GM19395 (cell line): ENCODE measurements around the gene BMP4.
A peak's percentile ranks its signal among the peaks of the same experiment; 100 is the strongest.
"Not testable (repeated sequence)": the region's sequence is repeated elsewhere in the genome, so short reads cannot be mapped to it uniquely, and the experiment has no call there.

Experiments used
- ATAC-seq: cut with Tn5 transposase; IDR thresholded peaks from one replicate; pipeline ENCODE4 v1.9.1; 2021; ENCODE audit warnings: mild to moderate bottlenecking, moderate library complexity; ENCODE audit not compliant: unreplicated experiment

Gene BMP4

DNA sequence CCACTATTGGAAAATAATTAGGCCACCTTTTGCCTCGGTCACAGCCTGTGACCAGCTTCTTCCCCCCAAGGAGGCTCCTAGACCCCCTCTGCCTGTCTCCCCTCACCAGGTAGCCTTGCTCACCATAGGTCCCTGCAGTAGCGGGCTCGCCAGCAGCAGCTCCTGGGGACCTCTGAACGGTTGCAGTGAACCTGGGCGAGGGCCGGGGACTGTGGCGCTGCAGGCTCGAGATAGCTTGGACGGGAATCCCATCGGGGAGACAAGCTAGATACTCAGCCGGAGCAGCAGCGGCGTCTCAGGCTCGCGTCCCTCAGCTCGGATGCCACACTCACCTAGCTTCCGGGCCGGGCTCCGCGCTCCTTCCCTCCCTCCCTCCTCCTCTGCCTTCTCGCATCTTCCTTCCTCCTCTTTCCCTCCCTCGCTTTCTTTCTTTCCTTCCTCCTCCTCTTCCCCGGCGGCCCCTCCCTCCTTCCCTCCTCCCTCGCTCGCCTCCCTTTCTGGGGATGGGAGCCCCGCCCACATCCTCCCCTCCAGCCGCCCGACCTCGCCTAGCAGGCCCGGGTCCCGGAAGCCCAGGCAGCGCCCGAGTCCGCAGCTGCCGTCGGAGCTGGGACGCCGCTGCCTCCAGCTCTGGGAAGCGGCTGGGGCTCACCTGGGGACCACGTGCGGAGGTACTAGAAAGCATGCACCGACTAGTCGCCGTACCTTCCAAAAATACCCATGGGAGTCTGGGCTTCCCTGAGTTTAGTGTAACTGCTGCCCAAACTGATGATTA lies at the start of gene BMP4:
BMP4 (minus strand) TSS at position 399 of the 775 bp plus-strand sequence. CDS start 4,603 bp downstream, outside the sequence.
- ATAC-seq, result peak; percentile 48

DNA sequence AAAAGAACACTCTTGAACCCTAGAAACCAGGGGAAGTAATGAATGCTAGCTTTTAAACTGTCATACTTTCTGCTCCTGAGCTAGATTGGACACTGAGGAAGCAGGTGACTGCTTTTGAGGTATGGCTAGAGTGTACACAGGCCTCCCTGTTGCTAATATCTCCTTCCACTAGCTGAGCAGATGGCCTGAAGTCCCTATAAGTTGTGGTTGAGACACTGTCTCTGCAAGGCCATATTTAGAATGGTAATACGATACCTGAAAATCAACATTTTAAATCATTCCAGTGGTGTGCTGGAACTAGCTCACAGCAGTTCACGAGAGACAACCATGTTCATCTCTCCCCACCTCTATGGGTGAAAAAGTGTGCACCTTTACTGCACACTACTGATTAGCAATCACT lies 46.4 kb upstream of the BMP4 start:
- no peak for ATAC-seq

DNA sequence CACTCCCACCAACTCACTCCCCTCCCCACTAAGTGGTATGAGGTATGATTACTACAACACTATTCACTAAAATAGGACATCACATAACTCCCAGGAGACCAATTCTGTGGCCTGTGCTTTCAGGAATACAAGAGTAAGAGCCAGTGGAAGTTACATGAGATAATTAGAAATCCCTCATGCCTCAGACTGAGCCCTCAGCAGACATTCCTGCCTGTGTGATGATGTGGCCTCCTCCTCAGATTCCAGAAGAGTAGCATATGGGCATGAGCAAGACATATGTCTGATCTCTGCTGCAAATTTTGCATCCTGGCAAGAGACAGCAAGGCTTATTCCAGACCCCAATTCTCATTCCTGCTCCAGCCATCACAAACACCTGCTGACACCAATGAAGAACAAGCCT lies 46.0 kb upstream of the BMP4 start:
- ATAC-seq, result no peak

DNA sequence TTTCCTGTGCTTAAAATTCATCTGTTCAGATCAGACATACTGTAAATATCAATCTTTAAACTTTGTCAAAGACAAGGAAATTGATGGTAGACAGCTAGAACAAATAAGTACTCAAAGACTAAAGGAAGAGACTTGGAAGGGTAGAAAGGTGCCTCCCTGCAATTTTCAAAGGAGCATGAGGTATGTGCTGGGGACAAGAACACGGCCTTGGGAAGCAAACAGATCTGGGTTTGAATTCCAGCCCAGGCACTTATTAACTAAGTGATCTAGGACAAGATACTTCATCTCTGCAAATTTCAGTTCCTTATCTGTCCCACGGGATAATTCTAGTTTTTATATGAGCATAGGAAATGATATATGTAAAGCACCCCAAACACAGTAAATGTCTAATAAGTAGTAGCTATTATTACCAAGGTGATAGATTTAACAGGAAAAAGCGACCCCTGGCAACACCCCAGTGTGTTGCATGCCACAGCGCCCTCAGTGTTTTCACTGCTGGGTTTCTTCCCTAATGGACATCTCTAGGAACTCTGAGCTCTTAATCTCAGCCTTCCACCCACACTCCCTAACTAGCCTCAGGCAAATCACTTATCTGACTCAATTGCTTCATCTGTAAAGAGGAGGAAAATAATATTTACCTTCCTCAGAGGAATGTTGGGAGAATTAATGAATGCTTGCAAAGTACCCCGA lies 44.7 kb upstream of the BMP4 start:
- no peak for ATAC-seq

DNA sequence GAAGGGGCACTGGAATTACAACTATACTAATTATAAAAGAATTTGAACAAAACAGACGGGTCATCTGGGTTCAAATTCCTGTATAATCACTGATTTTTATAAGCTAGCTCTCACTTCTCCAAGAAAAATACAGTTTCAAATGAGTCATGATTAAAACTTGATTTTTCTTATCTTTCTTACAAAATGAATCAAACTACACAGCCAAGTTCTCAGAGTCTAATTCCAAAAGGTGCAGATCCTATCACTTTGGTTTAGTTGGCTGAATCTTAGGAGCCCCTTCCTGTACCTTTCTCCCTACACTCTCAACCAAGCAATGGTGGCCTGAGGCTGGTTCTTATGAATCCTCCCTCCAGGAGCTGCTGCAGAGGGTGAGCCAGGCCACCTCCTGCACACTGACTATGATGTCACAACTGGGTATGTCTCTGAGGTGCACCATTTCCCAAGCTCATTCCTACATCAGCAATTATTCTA lies 43.8 kb upstream of the BMP4 start:
- ATAC-seq, result no peak

DNA sequence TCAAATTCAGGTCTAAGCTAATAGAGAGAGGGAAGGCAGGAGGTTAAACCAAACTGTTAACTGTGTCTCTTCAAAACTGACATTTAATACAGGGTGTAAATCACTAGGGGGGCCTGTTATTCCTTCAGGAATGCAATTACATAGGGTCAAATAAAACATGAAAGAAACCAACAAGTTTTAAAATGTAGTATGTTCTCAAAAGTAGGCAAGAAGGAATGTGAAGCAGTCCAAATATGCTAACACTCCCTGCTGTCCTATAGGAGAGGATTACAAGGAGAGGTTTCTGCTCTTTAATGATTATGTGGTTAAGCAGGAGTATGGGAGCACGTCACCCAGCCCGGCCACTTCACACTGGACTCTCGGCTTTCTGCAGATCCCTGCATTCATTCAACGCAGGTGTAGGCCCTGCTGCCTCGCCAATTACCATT lies 42.5 kb upstream of the BMP4 start:
- no peak for ATAC-seq

DNA sequence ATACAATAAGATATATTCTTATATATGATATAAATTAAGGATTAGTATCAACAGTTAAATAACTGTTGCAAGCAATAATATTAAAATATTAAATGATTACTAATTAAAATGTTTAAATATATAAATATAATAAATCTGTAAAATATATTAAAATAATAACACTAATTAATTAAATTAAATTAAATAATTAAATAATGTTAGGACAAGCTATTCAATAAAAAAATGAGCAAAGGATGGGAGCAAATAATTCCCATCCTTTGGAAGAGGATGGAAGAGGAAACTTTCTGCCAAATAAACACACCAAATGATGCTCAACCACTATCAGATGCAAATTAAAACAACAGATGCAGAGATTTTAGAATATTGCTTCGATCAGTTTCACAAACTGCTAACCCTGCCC lies 39.4 kb upstream of the BMP4 start:
- ATAC-seq, result no peak

DNA sequence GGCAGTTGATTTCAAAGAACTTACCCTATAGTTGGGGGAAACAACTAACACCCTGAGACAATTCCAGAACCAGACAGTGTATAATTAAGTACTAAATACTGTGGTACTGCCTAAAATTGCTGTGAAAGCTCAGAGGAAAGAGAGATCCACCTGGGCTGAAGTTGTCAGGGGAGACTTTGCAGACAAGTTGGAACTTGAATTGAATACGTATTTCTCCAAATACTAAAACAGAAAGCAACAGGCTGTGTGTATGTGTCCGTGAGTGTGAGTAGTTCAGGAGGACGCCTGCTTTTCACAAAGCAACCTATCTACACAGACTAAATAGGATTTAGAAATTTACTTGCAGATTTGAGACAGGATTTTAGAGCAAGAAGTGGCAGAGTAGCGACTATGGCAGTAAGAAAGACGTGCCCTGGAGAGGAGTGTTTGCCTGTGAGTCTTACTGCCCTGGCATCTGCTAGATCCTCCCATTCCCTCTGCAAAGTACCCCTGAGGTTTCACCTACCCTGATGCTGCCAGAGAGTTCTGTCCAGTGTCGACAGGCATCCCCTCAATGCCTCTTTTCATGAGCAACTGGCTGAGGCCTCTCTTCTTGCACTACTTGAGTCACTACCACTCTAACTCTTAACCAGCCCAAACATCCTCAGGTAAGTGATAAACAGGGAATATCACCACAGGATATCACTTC lies 37.4 kb upstream of the BMP4 start:
- ATAC-seq, result no peak

DNA sequence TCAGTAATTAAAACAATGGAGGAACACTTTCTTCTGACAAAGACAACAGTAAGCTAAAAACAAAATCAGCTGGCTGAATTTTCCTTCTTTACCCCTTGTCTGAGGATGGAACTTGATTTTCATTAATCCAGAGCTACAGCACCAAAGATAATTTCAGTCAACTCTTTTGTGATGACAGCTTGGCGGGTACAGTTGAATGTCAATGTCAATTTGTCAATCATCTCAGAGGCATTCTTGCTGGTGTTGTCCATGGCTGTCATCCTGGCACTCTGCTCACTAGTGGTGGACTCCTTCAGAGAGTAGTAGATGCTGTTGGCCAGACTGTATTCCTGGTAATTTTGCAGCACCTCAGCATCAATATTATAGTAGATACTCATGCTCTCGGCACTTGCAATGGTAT lies 34.4 kb upstream of the BMP4 start:
- no peak for ATAC-seq

DNA sequence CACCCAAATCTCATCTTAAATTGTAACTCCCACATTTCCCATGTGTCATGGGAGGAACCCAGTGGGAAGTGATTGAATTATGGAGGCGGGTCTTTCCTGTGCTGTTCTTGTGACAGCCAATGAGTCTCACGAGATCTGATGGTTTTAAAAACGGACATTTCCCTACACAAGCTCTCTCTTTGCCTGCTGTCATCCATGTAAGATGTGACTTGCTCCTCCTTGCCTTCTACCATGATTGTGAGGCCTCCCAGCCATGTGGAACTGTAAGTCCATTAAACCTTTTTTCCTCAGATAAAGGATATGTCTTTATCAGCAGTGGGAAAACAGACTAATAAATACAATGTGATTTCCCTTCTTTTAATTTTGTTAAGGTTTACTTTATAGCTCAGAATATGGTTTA lies 30.1 kb upstream of the BMP4 start:
- ATAC-seq, result not testable (repeated sequence)

DNA sequence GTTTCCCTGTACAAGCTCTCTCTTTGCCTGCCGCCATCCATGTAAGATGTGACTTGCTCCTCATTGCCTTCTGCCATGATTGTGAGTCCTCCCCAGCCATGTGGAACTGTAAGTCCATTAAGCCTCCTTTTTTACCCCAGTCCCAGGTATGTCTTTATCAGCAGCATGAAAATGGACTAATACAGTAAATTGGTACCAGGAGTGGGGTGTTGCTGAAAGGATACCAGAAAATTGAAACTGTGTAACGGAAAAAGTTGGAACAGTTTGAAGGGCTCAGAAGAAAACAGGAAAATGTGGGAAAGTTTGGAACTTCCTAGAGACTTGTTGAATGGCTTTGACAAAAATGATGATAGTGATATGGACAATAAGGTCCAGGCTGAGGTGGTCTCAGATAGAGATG lies 28.3 kb upstream of the BMP4 start:
- not testable (repeated sequence) for ATAC-seq

DNA sequence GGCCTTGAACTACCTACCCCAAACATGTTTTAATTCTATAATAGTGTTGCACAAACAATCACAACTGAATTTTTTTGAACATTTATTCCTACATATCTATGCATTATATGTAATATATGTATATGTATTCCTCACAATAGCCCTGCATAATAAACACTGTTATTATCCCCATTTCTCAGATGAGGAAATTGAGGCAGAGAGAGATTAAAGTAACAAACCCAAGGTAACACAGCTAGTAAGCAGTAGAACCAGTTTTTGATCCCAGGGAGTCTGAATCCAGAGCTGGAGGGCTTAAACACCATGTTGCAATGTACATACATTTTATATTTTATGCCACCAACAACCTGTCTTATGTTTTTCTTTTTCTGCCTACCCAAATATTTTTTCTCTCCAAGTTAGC lies 26.5 kb upstream of the BMP4 start:
- no peak for ATAC-seq

DNA sequence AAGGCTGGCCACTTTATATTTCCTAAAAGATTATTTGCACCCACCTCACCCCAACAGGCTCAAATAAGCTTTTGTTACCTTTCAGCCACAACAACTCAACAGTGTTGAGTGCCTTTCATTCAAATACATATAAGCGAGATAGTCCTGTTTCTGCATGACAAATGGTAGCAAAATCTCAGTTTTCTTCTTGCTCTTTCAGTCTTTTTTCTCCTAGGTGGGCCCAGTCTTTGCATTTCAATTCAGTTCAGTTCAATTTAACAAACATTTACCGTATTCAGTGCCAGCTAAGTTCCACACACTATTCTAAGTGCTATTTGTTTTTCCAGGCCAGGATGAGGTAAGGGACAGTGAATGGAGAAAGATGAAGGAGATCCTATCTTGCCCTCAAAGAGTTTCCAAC lies 25.9 kb upstream of the BMP4 start:
- no peak for ATAC-seq

DNA sequence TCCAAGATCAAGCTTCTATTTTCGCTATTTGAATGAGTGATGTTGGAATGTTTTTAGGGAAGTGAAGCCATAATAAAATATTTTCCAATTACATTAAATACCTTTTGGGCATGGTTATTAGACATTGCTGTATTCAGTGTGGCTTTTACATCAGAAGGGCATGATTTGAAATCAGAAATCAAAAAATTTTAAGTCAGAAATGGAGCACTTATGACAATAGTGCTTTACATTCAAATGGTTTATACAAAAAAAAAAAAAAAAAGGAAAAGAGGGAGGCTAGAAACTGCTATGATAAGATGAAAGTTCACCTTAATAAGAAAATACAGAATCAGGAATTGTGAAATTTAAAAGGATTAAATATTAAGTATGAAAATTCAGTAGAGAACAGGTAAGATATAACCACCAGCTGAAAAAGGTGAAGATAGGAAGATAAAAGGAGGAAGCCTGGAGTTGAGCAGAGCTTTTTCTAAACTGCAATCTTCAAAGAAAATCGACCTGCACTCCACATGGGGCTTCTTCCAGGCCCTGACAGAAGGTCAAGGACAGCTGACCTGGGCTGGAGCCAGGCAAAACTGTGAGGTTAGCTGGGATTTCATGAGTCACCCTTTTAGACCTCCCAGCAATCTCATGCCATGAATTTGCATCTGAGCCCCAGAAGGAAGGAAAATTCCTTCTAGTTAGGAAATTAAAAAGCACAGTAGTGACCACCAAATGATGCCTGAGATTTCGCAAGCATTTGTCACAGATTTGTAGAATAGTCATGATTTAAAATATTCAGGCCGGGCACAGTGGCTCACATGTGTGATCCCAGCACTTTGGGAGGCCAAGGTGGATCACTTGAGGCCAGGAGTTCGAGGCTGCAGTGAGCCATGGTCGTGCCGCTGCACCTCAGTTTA lies 23.4 kb upstream of the BMP4 start:
- ATAC-seq, result no peak

DNA sequence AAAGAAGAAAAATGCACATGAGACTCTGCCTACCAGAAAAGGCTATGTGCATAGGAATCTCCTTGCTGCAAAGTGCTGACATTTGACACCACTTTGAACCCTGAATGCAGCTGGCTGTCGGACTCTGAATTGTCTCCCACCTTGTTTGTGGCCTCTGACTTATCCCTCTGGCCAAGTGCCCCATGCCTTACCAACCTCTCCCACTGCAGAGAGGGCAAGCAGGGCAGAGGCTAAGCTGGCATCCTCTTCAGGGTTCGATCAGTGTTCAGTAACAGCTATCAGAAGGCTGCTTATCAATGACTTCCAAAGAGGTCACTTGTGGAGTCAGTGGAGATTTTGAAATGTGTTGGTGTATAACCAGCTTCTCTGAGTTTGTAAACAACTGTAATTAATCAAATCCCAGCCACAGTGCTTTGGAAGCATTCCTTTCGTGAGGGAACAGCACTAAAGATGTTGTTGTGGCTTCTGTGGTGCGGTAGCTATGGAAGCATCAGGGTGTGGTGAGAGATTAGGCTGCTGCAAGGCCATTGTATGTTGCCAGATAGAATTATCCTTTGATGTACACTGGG lies 22.6 kb upstream of the BMP4 start:
- ATAC-seq, result no peak

DNA sequence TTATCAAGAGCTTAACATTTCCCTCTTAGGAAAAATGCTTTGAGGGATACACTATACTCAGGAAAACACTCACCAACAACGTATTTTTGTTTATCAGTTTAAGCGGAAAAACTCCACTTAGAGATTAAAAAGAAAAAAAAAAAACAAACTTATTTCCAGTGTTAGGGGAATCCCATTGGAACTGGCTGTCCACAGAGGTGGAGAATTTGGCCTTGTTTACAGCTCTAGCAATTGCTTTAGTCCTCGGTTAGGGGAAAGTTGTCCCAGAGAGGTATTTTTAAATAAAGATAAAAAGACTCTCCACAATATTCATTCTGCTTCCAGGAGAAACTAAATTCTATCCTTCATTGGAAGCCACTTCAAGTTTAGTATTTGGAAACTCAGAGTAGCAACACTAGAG lies 21.6 kb upstream of the BMP4 start:
- no peak for ATAC-seq

DNA sequence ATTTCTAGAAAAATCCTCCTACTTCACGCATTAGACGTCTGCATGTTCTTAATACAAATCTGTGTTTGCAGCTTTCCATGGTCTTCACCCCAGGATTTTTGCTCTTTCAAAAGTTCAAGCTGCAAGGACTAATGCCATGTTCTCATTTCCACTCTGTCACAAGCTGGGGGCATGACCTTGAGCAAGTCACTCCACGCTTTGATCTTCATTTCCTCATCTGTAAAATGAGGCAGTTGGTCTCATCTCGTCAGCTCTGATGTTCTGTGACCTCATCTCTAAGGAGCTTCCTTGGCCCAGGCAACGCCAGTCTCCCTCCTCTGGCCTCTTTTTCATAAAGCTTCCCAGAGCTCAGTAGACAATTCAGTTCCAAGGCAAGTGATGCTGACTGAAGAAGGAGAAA lies 18.8 kb upstream of the BMP4 start:
- ATAC-seq, result no peak

DNA sequence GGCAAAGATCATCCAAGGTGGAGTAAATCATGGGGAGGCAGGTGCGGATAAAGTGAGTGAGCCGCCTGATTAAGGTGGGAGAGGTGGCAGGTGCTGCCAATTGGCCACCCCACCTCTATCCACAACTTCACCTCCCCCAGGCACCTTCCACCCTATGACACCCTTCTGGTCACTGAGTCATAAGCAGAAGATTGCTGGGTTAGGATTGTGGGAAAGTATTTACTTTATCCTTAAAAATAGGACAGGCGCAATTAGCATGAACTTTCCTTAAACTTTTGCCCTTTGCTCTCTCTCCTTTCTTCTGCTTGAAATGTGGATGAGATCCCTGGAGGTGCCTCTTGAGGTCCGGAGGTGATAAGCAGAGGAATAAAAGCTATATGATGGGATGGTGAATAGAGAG lies 14.9 kb upstream of the BMP4 start:
- ATAC-seq, result no peak

DNA sequence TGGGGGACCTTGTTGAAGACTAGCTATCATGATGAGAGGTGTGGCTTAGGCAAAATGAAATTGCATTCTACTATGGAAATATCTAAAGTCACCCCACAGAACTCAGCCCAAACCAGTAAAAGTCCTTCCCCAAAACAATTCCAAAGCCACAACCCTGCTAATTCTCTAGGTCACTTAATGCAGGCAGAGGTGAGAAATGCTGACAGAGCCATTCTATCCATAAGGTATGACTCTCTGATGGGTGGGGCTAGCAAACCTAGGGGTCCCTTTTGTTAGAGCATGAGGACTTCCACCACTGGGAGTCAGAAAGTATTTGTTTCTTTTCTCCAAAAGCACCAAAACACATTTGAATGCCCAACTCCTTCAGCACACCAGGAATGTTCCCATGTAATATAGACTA lies 12.7 kb upstream of the BMP4 start:
- ATAC-seq, result no peak

DNA sequence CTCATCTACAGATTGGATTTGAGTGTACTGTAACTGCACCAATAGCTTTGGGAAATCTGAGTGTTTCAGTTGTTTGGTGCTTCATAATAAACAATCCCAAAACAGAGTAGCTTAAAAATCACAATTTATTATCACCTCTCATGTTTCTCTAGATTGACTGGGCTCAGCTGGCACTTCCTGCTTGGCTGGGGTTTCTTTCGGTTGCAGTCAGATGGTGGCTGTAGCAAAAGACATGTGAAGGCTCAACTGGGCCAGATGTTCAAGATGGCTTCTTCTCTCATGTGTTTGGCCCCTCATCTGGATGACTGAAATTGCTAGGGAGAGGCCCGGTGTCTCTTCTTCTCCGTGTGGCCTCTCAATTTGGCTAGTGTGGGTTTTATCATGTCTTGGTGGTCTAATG lies 12.1 kb upstream of the BMP4 start:
- ATAC-seq, result no peak

DNA sequence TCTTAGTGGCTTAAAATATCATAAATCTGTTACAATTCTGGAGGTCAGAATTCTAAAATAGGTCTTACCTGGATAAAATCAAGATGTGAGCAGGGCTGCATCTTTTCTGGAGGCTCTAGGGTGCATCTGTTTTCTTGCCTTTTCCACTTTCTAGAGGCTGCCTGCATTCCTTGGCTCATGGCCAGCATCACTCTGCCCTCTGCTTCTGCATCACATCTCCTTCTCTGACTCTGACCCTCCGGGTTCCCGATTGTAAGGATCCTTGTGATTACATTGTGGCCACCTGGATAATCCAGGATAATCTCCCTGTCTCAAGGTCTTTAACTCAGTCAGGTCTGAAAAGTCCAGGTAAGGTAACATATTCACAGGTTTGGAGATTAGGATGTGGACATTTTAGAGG lies 11.0 kb upstream of the BMP4 start:
- no peak for ATAC-seq
